Activated T-cell treated with anti-CD3 and anti-CD28 coated beads, Interleukin-2, amount 50 U/mL, for 24 hours (primary cell): ENCODE measurements around the gene MYH13.

Experiments used
- DNase-seq: peaks from one replicate; pipeline ENCODE4 v3.0.0-alpha.2; 2020
- H3K27ac Mint-ChIP-seq: 2 replicates; pipeline ENCODE4 v1.8.0; 2020; ENCODE audit warnings: mild to moderate bottlenecking, mixed read lengths
- H3K27me3 Mint-ChIP-seq: 2 replicates; pipeline ENCODE4 v1.8.0; 2020; ENCODE audit warnings: mixed read lengths
- H3K36me3 Mint-ChIP-seq: 2 replicates; pipeline ENCODE4 v1.8.0; 2020; ENCODE audit warnings: low read depth, mixed read lengths
- H3K4me1 Mint-ChIP-seq: 2 replicates; pipeline ENCODE4 v1.8.0; 2020; ENCODE audit warnings: low read depth, mixed read lengths
- H3K4me3 Mint-ChIP-seq: 2 replicates; pipeline ENCODE4 v1.8.0; 2020; ENCODE audit warnings: mild to moderate bottlenecking, moderate library complexity, mixed read lengths
- H3K9me3 Mint-ChIP-seq: 2 replicates; pipeline ENCODE4 v1.8.0; 2020; ENCODE audit warnings: mixed read lengths

Gene MYH13

GRCh38 chr17:10370016-10370608 lies 2.7 kb downstream of the MYH13 start:
- Mint-ChIP-seq H3K27me3 (no peaks in the 10 kb centered on the region), H3K27ac (no peak overlapping the region), H3K4me3 (no peak overlapping the region), H3K9me3 (no peaks in the 10 kb centered on the region), H3K4me1 (no peaks in the 10 kb centered on the region), H3K36me3 (no peaks in the 10 kb centered on the region)
- DNase-seq: no peak

- Mint-ChIP-seq H3K36me3 (no peaks in the 10 kb centered on the region), H3K9me3 (no peaks in the 10 kb centered on the region), H3K27me3 (no peaks in the 10 kb centered on the region), H3K4me1 (no peaks in the 10 kb centered on the region), H3K27ac (no peak overlapping the region), H3K4me3 (no peak overlapping the region)
- DNase-seq: no peak
Observed at GRCh38 chr17:10369239-10369638, 3.6 kb downstream of the MYH13 start.

- Mint-ChIP-seq H3K27ac (no peak overlapping the region), H3K27me3 (no peaks in the 10 kb centered on the region), H3K36me3 (no peaks in the 10 kb centered on the region), H3K4me1 (no peaks in the 10 kb centered on the region), H3K9me3 (no peaks in the 10 kb centered on the region), H3K4me3 (no peak overlapping the region)
- DNase-seq: no peak
Observed at GRCh38 chr17:10368561-10368960, 4.2 kb downstream of the MYH13 start.

- Mint-ChIP-seq H3K36me3 (no peaks in the 10 kb centered on the region), H3K27ac (no peak overlapping the region), H3K4me1 (no peaks in the 10 kb centered on the region), H3K27me3 (no peaks in the 10 kb centered on the region), H3K9me3 (no peaks in the 10 kb centered on the region), H3K4me3 (no peak overlapping the region)
- no peak for DNase-seq
Observed at GRCh38 chr17:10360578-10360977, 12.2 kb downstream of the MYH13 start.

- H3K4me3 Mint-ChIP-seq: no peak overlapping the region
- H3K27ac Mint-ChIP-seq: no peak overlapping the region
- no peaks in the 10 kb centered on the region for H3K36me3 Mint-ChIP-seq
- no peaks in the 10 kb centered on the region for H3K9me3 Mint-ChIP-seq
- no peaks in the 10 kb centered on the region for H3K27me3 Mint-ChIP-seq
- no peak for DNase-seq
- no peaks in the 10 kb centered on the region for H3K4me1 Mint-ChIP-seq
Observed at GRCh38 chr17:10357768-10358167, 15.0 kb downstream of the MYH13 start.

GRCh38 chr17:10354651-10355050 lies 18.2 kb downstream of the MYH13 start:
- no peaks in the 10 kb centered on the region for H3K36me3 Mint-ChIP-seq
- H3K27ac Mint-ChIP-seq: no peak overlapping the region
- DNase-seq: no peak
- H3K27me3 Mint-ChIP-seq: peaks cover 2% of the 10 kb centered on the region
- H3K4me1 Mint-ChIP-seq: no peaks in the 10 kb centered on the region
- no peak overlapping the region for H3K4me3 Mint-ChIP-seq
- no peaks in the 10 kb centered on the region for H3K9me3 Mint-ChIP-seq

GRCh38 chr17:10352893-10353292 lies 19.9 kb downstream of the MYH13 start:
- H3K9me3 Mint-ChIP-seq: no peaks in the 10 kb centered on the region
- no peak overlapping the region for H3K4me3 Mint-ChIP-seq
- no peaks in the 10 kb centered on the region for H3K4me1 Mint-ChIP-seq
- DNase-seq: no peak
- peaks cover 2% of the 10 kb centered on the region for H3K27me3 Mint-ChIP-seq
- no peak overlapping the region for H3K27ac Mint-ChIP-seq
- no peaks in the 10 kb centered on the region for H3K36me3 Mint-ChIP-seq

GRCh38 chr17:10349403-10349802 lies 23.4 kb downstream of the MYH13 start:
- Mint-ChIP-seq H3K36me3 (no peaks in the 10 kb centered on the region), H3K27me3 (peaks cover 2% of the 10 kb centered on the region), H3K4me1 (no peaks in the 10 kb centered on the region), H3K4me3 (no peak overlapping the region), H3K9me3 (no peaks in the 10 kb centered on the region), H3K27ac (no peak overlapping the region)
- DNase-seq: no peak

GRCh38 chr17:10344816-10345215 lies 28.0 kb downstream of the MYH13 start:
- H3K27ac Mint-ChIP-seq: no peak overlapping the region
- no peak for DNase-seq
- H3K4me1 Mint-ChIP-seq: no peaks in the 10 kb centered on the region
- H3K27me3 Mint-ChIP-seq: no peaks in the 10 kb centered on the region
- H3K9me3 Mint-ChIP-seq: no peaks in the 10 kb centered on the region
- no peaks in the 10 kb centered on the region for H3K36me3 Mint-ChIP-seq
- no peak overlapping the region for H3K4me3 Mint-ChIP-seq

GRCh38 chr17:10339051-10339450 lies 33.8 kb downstream of the MYH13 start:
- Mint-ChIP-seq H3K27ac (no peak overlapping the region), H3K9me3 (no peaks in the 10 kb centered on the region), H3K27me3 (no peaks in the 10 kb centered on the region), H3K4me1 (no peaks in the 10 kb centered on the region), H3K4me3 (no peak overlapping the region), H3K36me3 (no peaks in the 10 kb centered on the region)
- no peak for DNase-seq

GRCh38 chr17:10337976-10338375 lies 34.8 kb downstream of the MYH13 start:
- no peak overlapping the region for H3K27ac Mint-ChIP-seq
- DNase-seq: no peak
- H3K36me3 Mint-ChIP-seq: no peaks in the 10 kb centered on the region
- H3K4me1 Mint-ChIP-seq: no peaks in the 10 kb centered on the region
- H3K4me3 Mint-ChIP-seq: no peak overlapping the region
- H3K27me3 Mint-ChIP-seq: no peaks in the 10 kb centered on the region
- H3K9me3 Mint-ChIP-seq: no peaks in the 10 kb centered on the region

GRCh38 chr17:10337136-10337535 lies 35.7 kb downstream of the MYH13 start:
- Mint-ChIP-seq H3K9me3 (no peaks in the 10 kb centered on the region), H3K27ac (no peak overlapping the region), H3K4me1 (no peaks in the 10 kb centered on the region), H3K4me3 (no peak overlapping the region), H3K27me3 (no peaks in the 10 kb centered on the region), H3K36me3 (no peaks in the 10 kb centered on the region)
- DNase-seq: no peak

GRCh38 chr17:10336393-10336792 lies 36.4 kb downstream of the MYH13 start:
- DNase-seq: no peak
- Mint-ChIP-seq H3K27ac (no peak overlapping the region), H3K4me3 (no peak overlapping the region), H3K27me3 (no peaks in the 10 kb centered on the region), H3K4me1 (no peaks in the 10 kb centered on the region), H3K9me3 (no peaks in the 10 kb centered on the region), H3K36me3 (no peaks in the 10 kb centered on the region)

- no peak for DNase-seq
- H3K9me3 Mint-ChIP-seq: no peaks in the 10 kb centered on the region
- no peaks in the 10 kb centered on the region for H3K36me3 Mint-ChIP-seq
- H3K4me1 Mint-ChIP-seq: peaks cover 1% of the 10 kb centered on the region
- H3K27me3 Mint-ChIP-seq: peaks cover 4% of the 10 kb centered on the region
- no peak overlapping the region for H3K27ac Mint-ChIP-seq
- H3K4me3 Mint-ChIP-seq: no peak overlapping the region
Observed at GRCh38 chr17:10332515-10332914, 40.3 kb downstream of the MYH13 start.

- H3K4me3 Mint-ChIP-seq: no peak overlapping the region
- no peak overlapping the region for H3K27ac Mint-ChIP-seq
- peaks cover 6% of the 10 kb centered on the region for H3K27me3 Mint-ChIP-seq
- H3K4me1 Mint-ChIP-seq: peaks cover 2% of the 10 kb centered on the region
- no peak for DNase-seq
- no peaks in the 10 kb centered on the region for H3K36me3 Mint-ChIP-seq
- no peaks in the 10 kb centered on the region for H3K9me3 Mint-ChIP-seq
Observed at GRCh38 chr17:10328971-10329923, 43.6 kb downstream of the MYH13 start.
